GM06990 (cell line): ENCODE data around the gene RGR.
"Not testable (repeated sequence)": the region's sequence is repeated elsewhere in the genome, so short reads cannot be mapped to it uniquely, and the experiment has no call there.

Experiments used
- DNase-seq: peaks from one replicate; pipeline ENCODE4 v3.0.0-alpha.2; 2011; ENCODE audit not compliant: insufficient read length; ENCODE audit errors: extremely low read depth
- H3K27me3 ChIP-seq: replicated peaks from 2 replicates; pipeline ENCODE4 v1.6.0; 2011; ENCODE audit warnings: low read length; ENCODE audit not compliant: control insufficient read depth, insufficient read depth
- H3K36me3 ChIP-seq: 2 replicates; pipeline ENCODE4 v1.5.1; 2011; ENCODE audit warnings: low read length; ENCODE audit not compliant: control insufficient read depth, insufficient read depth
- H3K4me3 ChIP-seq: replicated peaks from 2 replicates; pipeline ENCODE4 v1.5.1; 2011; ENCODE audit warnings: low read depth, mild to moderate bottlenecking, control low read depth, low read length
- TF ChIP-seq, protein P1 (sequence below): IDR thresholded peaks from 2 replicates; pipeline ENCODE4 v1.5.1; 2011; ENCODE audit warnings: low read length, control low read depth, mild to moderate bottlenecking, inconsistent platforms; ENCODE audit not compliant: insufficient read depth, poor library complexity, severe bottlenecking

Gene RGR

GRCh38 chr10:84267503-84268126, 22.8 kb downstream of the RGR start:
- DNase-seq: peak; percentile 23
- Histone ChIP-seq H3K4me3 (no peak overlapping the region), H3K27me3 (no peaks in the 10 kb centered on the region; the same call in 1 of the 2 replicates), H3K36me3 (no peaks in the 10 kb centered on the region)
- TF ChIP-seq, protein P1, sequence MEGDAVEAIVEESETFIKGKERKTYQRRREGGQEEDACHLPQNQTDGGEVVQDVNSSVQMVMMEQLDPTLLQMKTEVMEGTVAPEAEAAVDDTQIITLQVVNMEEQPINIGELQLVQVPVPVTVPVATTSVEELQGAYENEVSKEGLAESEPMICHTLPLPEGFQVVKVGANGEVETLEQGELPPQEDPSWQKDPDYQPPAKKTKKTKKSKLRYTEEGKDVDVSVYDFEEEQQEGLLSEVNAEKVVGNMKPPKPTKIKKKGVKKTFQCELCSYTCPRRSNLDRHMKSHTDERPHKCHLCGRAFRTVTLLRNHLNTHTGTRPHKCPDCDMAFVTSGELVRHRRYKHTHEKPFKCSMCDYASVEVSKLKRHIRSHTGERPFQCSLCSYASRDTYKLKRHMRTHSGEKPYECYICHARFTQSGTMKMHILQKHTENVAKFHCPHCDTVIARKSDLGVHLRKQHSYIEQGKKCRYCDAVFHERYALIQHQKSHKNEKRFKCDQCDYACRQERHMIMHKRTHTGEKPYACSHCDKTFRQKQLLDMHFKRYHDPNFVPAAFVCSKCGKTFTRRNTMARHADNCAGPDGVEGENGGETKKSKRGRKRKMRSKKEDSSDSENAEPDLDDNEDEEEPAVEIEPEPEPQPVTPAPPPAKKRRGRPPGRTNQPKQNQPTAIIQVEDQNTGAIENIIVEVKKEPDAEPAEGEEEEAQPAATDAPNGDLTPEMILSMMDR: peak; percentile 81

GRCh38 chr10:84269162-84269561, 24.3 kb downstream of the RGR start:
- no peak for DNase-seq
- no peaks in the 10 kb centered on the region; the same call in 1 of the 2 replicates for H3K27me3 ChIP-seq
- H3K4me3 ChIP-seq: no peak overlapping the region
- H3K36me3 ChIP-seq: no peaks in the 10 kb centered on the region
- TF ChIP-seq, protein P1: no peak

DNA sequence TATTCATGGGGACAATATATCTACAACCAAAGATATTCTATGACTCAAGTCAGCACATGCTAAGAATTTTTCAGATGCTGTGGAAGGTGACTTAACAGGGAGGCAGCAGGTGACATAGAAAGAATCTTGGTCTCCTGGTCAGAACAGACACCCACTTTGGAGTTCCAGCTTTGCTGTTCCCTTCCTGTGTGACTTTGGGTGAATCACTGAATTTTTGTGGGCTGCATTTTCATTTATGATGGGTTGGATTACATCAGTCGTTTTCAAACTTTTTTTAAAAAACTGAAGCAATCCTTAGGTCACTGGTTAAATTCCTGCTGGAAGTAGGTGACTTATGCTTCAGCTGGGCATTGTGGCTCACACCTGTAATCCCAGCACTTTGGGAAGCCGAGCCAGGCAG, 24.9 kb downstream of the RGR start:
- Histone ChIP-seq H3K27me3 (no peaks in the 10 kb centered on the region; the same call in 1 of the 2 replicates), H3K36me3 (no peaks in the 10 kb centered on the region), H3K4me3 (no peak overlapping the region)
- no peak for DNase-seq
- TF ChIP-seq, protein P1: no peak

DNA sequence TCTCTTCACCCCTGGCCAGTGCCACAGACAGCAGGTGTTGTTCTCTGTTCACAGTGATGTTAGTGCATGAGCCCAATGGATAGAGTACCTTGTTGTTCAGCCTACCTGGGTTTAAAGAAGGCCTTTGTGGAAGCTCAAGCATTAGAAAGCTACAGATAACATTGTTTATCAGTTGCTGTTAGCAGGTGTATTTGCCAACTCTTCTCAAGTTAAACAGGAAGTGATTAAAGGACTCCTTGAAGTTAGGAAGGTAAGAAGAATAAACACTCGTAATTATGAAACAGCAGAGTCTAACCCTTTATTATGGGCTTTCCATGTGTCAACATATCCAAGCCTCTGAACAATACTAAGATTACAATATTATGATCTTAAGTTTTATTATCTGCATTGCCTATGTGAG, 25.9 kb downstream of the RGR start:
- TF ChIP-seq, protein P1: no peak
- H3K36me3 ChIP-seq: no peaks in the 10 kb centered on the region
- no peak for DNase-seq
- no peaks in the 10 kb centered on the region; the same call in 1 of the 2 replicates for H3K27me3 ChIP-seq
- no peak overlapping the region for H3K4me3 ChIP-seq

GRCh38 chr10:84279876-84280475, 35.1 kb downstream of the RGR start:
- not testable (repeated sequence) for H3K27me3 ChIP-seq

GRCh38 chr10:84286695-84287094, 41.8 kb downstream of the RGR start:
- 0 out of 2 replicates have a peak, but pooled peaks cover 1% of the 10 kb centered on the region for H3K27me3 ChIP-seq
- H3K36me3 ChIP-seq: no peaks in the 10 kb centered on the region

More at GRCh38 chr10:84279876-84280475, 35.1 kb downstream of the RGR start:
- not testable (repeated sequence) for H3K36me3 ChIP-seq, H3K4me3 ChIP-seq, DNase-seq

More at GRCh38 chr10:84286695-84287094, 41.8 kb downstream of the RGR start:
- H3K4me3 ChIP-seq: no peak overlapping the region
- TF ChIP-seq, protein P1: no peak
- no peak for DNase-seq
